HG03575 (cell line): ENCODE results near the gene SH3RF3.

Source experiments
- ATAC-seq: cut with Tn5 transposase; IDR thresholded peaks from one replicate; pipeline ENCODE4 v1.9.1; 2021; ENCODE audit not compliant: unreplicated experiment, insufficient number of reproducible peaks, low FRiP score; ENCODE audit errors: extremely low read depth

The SH3RF3 gene

DNA sequence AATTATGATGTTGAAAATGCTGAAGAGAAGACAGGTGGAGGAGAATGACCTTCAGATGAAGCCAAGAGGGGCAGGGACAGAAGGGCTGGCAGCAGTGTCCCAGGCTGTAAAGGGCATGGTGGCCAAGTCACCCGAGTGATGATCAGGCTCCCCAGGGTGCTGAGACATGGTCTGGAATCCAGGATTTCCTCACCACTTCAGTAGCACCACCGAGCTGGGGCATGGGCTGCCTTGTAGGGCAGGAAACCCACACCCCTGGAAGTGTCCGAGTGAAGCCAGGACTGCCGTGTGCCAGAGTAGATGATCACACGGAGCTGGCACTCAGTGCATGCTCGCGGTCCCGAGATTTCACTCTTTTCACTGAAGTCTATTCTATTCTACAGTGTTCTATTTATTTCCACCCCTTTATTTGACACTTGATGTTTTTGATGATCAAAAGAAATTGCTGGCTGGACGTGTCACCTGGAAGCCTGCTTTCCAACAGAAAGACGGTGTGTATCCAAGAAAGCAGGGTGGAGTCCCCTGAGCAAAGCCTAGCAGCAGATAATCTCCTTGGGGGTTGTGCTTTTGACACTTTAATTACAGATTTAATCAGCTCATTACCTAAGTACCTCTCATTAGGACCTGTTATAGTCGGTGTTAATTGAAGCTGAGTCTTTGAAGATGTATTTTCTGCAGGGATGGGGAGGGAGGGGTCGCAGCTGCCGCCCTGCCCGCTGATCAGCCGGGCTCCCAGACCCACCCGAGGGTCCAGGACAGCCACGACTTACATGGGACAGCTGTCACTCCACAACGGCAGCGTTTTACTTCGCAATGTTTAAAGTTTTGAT, 392.4 kb downstream of the SH3RF3 start:
- no peak for ATAC-seq

DNA sequence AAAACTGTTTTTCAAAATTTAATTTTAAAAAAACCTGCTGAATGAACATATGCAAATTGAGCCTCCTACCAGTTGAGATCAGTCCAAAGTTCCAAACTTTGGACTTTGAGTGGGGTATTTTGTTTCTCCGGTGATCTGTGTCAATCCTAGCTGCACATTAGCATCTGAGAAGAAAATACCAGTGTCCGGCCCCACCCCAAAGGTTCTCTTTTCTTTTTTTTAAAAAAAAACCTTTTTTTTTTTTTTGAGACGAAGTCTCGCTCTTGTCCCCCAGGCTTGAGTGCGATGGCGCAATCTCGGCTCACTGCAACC, 393.0 kb downstream of the SH3RF3 start:
- ATAC-seq: no peak

GRCh38 chr2:109523121-109523520, 394.1 kb downstream of the SH3RF3 start:
- ATAC-seq: no peak

DNA sequence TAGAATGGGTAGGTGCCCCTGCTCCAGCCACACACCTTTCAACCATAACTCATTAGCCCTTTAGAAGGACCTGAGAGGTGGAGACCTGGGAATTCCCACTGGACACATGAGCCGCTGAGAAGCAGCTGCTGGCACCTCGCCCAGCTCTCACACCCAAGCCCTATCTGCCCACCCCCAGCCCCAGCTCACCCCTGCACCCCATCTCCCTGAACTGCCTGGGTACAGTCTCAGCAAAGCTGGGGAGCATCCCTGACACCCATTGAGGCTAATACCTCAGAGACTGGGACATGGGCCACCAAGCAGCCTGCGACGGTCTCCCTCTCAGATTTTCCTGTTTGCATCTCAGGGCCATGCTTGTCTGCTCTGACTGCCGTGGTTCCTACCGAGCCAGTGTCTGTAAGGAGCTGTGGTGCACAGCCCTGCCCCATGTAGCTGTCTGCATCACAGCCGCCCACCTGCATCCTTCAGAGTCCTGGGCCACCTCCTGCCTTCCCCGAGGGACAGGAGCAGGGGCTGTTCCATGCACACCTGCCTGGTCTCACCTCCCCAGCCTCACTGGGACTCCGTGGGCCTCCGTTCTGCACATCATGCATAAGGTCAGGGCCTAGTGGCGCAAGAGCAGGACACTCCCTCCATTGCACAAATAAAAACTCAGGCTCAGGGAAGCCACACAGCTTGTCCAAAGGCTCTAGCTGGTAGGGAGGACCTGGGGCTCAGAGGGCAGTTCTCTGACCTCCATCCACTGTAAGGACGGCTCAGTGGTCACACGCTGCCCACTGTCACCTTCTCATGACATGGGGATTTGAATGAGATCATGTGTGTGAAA, 394.7 kb downstream of the SH3RF3 start:
- no peak for ATAC-seq

DNA sequence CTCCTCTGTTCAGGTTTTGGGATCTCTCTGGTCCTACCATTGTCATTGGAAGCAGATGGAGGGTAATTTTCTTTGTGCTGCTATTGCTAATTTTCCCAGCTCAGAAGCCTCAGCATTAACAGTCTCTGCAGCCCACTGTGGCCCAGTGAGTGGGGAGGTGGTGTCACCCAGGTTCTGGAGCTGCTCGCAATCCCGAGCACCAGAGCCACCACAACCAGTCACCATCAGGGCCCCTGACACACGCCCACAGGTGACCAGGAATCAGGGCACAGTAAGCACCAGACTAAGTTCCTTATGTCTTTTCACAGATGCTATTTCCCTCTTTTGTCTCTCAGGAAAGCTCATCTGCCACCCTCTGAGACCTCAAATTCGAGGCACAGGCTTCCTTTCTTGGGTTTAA, 396.8 kb downstream of the SH3RF3 start:
- no peak for ATAC-seq

- ATAC-seq: no peak
Measured at GRCh38 chr2:109526442-109526970, 397.5 kb downstream of the SH3RF3 start.

DNA sequence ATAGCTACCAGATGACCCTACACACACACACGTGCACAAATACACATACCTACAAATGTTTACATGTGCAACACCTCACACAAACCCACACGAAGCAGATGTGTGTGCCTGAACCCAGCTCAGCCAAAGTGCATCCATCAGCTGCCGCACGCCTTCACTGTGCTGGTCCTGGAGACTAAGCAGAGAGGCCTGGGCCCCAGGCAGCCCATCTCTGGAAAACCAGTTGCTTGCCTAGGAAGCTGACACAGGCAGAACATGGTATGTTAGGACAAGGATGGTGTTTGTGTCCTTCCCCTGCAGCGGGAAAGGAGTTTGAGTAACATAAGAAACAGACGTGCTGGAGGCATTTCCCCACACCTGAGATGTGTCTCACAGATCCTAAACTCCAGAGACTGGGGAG, 398.1 kb downstream of the SH3RF3 start:
- ATAC-seq: no peak

- no peak for ATAC-seq
Measured at GRCh38 chr2:109527846-109528705, 399.1 kb downstream of the SH3RF3 start.

DNA sequence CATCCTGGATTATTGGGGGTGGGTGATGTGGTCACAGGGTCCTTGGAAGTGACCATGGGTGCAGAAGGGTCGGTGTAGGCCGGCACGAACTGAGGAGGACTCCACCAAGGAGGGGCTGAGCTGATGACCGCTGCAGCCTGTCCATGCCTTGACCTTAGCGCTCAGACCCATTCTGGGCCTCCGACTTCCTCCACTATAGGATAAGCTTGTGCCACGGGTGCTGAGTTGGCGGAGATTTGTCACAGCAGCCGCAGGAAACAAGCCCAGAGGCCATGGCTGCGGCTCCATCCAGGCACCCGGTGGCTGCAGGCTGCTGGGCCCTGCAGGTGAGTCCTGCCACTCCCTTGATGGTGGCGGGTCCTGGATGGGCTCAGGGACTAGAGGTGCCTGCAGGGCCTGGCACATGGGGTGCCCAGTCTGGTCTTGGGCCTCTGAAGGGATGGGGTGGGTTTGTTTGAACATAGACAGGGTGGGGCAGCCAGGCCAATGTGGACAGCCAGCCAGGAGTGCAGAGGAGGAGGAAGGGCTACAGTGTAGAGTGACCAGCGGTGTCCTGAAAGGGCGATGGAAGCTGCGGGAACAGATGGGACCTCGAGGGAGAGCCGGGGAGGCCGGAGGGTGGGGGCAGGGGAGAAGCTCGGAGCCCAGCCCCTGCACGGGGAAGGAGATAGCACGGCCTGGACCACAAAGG, 400.0 kb downstream of the SH3RF3 start:
- no peak for ATAC-seq

- ATAC-seq: no peak
Measured at GRCh38 chr2:109529532-109530449, 400.8 kb downstream of the SH3RF3 start.

- no peak for ATAC-seq
Measured at GRCh38 chr2:109530712-109531111, 401.7 kb downstream of the SH3RF3 start.

GRCh38 chr2:109531221-109531620, 402.2 kb downstream of the SH3RF3 start:
- ATAC-seq: no peak

GRCh38 chr2:109531896-109532727, 403.1 kb downstream of the SH3RF3 start:
- ATAC-seq: no peak

DNA sequence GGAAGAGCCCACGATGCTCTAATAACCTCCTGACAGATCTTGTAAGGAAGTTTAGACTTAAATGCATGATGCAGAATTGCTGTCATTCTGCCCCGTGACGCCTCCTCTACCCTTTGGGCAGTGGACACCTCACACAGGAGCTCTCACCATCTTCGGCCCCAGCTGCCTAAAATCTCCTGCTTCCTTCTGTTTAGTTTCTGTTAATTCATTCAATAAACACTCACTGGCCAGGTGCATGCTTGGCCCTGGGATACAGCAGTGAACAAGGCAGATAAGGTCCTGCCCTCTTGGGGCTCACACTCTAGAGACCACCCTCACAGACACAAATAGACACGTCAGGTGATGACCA, 403.7 kb downstream of the SH3RF3 start:
- ATAC-seq: no peak

- ATAC-seq: no peak
Measured at GRCh38 chr2:109533823-109534222, 404.8 kb downstream of the SH3RF3 start.

DNA sequence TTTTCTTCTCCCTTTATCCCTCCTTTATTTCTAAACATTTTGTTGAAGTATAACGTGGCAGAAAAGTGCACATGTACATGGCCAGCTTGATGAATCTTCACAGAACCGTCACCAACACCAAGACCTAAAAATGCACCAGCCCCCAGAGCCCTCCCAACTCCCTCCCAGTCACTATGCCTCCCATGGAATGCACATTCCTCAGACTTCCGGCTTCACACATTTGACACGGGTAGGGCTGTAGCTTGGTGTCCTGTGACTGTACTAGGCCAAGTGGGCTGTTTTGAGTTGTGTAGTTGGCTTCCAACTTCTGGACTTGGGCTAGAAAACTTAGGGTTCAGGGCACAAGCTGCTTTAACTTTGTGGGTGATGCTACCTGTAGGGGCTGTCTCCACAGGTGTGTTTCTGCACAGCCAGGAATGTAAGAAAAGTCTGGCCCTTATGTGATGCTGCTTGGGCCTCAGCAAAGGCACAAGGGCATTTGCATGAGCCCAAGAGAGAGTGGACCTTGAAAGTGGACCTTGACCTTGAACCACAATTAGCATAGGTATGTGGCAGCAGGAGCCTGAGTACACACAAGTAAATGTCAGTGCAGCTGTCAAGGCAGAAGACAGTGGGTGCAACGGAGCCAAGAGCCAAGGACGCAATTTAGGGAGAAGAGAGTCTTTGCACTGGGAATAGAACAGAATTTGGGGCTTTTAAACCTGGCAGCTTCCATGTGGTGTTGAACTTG, 406.4 kb downstream of the SH3RF3 start:
- no peak for ATAC-seq
